HG02885 (cell line): Measurements from ENCODE around the gene ZCCHC10.
A peak's percentile ranks its signal among the peaks of the same experiment; 100 is the strongest.
"Not testable (repeated sequence)": the region's sequence is repeated elsewhere in the genome, so short reads cannot be mapped to it uniquely, and the experiment has no call there.

Experiments
- ATAC-seq: cut with Tn5 transposase; IDR thresholded peaks from one replicate; pipeline ENCODE4 v1.9.1; 2021; ENCODE audit warnings: mild to moderate bottlenecking; ENCODE audit not compliant: unreplicated experiment, poor library complexity

ZCCHC10 gene

DNA sequence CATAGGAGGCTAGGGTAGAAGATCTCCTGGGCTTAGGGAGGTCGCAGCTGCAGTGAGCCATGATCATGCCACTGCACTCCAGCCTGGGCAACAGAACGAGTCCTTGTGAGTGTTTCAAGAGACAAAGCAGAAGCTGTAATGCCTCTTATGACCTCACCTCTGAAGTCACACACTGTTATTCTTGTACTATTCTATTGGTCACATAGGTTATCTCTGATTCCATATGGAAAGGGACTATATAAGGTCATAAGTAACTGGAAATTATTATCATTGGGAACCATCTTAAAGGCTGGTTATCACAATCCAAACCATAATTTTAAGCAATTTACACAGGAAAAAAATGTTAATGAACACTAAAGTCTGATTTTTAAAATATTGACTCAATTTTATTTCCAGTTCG, 45.1 kb downstream of the ZCCHC10 start:
- ATAC-seq, result no peak

DNA sequence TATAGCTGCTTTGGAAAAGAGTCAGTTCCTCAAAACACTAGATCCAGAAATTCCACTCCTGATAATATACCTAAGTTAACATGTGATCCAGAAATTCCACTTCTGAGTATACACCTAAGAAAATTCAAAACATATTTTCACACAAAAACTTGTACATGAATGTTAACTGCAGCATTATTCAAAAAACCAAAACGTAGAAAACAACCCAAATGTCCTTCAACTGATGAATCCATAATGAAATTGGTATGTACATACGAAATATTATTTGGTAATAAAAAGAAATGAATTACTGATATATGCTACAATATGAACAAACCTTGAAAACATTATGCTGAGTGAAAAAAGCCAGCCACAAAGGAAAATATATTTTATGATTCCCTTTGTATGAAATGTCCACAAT, 46.4 kb downstream of the ZCCHC10 start:
- ATAC-seq, result no peak

DNA sequence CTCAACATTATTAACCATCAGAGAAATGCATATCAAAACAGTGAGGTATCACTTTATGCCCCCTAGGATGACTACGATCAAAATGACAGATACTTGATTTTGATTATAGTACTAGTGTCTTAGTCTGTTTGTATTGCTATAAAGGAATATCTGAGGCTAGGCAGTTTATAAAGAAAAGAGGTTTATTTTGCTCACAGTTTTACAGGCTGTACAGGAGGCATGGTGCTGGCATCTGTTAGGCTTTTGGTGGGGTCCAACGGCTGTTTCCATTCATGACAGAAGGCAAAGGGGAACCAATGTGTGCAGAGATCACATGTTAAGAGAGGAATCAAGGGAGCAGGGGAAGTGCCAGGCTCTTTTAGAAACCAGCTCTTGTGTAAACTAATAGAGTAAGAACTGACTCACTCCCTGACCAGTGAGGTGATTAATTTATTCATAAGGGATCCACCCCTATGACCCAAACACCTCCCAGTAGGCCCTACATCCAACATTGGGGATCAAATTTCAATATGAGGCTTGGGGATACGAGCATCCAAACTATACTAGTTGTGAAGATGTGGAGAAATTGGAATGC, 46.9 kb downstream of the ZCCHC10 start:
- ATAC-seq, result no peak

DNA sequence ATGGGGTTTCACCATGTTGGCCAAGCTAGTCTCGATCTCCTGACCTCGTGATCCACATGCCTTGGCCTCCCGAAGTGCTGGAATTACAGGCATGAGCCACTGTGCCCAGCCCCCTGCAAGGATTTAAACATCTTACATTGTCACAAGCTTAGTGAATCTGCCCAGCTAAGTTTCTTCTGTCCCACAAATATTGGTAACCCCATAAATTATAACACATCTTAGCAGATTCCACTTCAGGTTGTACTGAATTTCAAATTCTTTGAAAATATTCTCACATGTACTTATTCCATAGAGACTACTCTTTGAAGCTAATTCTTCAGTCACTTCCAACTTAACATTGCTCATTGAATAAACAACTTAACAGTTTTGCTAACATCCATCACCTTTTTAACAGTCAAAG, 49.5 kb downstream of the ZCCHC10 start:
- no peak for ATAC-seq

DNA sequence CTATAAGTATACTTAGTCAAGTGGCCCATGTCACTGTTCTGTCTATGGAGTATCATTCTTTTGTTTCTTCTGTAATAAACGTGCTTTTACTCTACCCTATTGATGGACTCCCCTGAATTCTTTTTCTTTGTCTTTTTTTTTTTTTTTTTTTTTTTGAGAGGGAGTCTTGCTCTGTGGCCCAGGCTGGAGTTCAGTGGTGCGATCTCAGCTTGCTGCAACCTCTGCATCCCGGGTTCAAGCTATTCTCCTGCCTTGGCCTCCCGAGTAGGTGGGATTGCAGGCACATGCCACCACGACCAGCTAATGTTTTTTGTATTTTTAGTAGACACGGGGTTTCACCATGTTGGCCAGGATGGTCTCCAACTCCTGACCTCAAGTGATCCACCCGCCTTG, 53.9 kb downstream of the ZCCHC10 start:
- not testable (repeated sequence) for ATAC-seq

DNA sequence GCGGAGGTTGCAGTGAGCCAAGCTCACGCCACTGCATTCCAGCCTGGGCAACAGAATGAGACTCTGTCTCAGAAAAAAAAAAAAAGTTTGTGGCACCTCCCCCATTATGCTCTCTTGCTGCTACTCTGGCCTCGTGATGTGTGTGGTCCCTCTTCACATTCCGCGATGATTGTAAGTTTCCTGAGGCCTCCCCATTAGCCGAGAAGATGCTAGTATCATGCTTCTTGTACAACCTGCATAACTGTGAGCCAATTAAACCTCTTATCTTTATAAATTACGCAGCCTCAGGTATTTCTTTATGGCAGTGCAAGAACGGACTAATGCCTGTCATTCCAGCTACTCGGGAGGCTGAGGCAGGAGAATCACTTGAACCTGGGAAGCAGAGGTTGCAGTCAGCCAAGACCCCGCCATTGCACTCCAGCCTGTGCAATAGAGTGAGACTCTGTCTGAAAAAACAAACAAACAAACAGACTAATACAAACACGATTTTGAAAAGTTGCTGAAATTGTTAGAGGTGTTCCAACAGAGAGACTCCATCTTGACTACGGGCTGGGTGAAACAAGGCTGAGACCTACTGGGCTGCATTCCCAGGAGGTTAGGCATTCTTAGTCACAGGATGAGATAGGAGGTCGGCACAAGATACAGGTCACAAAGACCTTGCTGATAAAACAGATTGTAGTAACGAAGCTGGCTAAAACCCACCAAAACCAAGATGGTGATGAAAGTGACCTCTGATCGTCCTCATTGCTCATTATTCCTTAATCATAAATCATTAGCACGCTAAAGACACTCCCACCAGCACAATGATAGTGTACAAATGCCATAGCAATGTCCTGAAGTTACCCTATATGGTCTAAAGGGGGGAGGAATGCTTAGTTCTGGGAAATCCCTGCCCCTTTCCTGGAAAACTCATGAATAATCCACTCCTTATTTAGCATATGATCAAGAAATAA, 54.6 kb downstream of the ZCCHC10 start:
- no peak for ATAC-seq

DNA sequence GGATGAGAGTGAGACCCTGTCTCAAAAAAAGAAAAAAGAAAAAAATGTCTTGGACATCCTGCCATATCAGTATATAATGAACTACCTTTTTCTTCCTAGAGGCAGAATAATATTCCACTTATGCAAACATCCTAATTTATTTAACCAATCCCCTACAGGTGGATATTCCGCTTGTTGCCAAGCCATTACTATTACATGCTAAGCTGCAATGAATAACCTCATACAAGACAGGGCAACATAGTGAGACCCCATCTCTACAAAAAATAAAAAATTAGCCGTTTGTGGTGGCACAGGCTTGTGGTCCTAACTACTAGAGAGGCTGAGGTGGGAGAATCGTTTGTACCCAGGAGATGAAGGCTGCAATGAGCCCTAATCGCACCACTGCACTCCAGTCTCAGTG, 61.2 kb downstream of the ZCCHC10 start:
- ATAC-seq, result no peak

DNA sequence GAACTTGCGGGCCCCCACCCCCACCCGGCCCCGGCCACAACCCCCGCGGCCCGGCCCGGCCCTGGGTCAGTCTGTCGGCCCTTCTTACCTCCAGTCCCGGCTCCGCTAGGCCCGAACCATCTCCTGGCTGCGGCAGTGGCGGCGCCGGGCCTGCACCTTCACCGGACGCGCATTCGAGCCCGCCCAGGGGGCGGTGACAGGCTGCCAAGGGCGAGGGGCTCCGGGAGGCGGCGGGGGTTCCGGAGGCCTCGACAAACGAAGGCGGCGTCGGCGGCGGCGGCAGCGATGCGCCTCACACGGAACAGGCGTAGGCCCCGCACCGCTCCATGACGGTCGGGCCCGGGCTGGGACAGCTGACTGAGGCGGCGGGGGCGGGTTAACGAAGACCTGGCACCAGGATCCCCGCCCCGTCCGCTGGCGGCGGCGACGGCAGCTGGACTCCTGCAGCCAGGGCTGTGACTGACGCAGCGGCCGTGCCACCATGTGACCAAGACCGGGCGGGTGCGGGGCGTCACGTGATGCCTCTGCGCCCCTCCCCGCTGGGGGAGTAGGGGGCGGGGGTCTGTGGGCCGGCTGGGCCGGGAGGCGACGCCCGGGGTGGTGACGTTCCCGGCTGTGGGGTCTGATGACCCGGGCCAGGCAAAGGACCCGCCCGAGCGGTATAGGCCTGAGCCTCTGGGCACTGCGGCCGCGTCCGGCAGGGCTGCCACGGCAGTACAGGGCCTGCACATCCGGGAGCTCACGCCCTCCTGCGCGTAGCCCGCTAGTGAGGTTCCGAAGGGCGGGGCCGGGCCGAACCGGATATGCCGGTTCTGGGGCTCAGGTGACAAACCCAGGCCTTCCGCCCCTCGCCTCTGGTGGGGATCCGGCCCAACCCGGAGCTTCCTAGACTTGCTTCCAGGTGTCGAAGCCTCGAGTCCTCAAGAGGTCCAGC, 62.9 kb downstream of the ZCCHC10 start, which contains the start of gene AFF4:
Gene AFF4 (minus strand): TSS at position 464 of the 934 bp plus-strand sequence. CDS start 26,445 bp downstream, outside the sequence.
- peak; percentile 97 for ATAC-seq

DNA sequence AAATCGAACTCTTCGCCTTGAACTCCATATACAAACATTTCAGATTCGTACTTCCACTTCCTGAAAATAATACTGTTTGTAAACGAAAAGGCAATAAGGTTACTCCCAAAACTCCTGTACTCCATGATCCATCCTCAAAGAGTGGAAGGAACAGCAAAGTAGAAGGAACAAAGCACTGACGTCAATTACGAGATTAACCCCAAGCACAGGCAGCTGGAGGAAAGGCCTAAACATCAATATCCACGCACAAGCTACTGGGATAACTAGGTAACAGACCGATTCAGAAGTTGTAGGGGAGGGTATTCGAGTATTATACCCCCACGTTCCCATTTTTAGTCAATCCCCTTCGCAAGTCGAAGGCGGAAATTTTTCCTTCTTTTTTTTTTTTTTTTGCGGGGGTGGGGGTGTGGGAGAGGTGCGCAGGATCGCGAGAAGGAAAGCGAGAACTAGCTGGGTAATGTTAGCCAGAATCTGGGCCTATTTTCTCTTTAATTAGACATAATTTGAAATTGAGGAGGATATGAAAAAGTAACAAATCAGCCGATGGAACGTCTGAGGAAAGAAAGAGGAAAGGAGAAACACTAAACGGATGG, 63.8 kb downstream of the ZCCHC10 start:
- ATAC-seq, result no peak

DNA sequence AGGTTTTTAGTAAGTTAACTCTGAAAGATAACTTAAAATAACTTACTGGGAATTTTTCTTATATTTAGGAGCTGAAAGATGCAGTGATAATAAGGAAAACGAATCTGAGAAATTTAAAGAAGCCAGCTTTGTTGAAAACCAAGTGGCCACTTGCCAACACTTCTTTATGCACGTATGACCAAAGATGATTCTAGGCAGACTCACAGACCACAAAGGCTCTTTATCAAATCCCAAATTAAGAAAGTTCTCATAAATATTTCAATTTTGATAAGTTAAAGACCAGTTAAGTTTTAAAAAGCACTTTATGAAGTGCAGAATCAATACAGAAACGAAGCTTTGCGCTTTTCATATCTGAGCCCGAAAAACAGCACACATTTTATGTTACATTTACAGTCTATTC, 64.5 kb downstream of the ZCCHC10 start:
- ATAC-seq, result no peak

DNA sequence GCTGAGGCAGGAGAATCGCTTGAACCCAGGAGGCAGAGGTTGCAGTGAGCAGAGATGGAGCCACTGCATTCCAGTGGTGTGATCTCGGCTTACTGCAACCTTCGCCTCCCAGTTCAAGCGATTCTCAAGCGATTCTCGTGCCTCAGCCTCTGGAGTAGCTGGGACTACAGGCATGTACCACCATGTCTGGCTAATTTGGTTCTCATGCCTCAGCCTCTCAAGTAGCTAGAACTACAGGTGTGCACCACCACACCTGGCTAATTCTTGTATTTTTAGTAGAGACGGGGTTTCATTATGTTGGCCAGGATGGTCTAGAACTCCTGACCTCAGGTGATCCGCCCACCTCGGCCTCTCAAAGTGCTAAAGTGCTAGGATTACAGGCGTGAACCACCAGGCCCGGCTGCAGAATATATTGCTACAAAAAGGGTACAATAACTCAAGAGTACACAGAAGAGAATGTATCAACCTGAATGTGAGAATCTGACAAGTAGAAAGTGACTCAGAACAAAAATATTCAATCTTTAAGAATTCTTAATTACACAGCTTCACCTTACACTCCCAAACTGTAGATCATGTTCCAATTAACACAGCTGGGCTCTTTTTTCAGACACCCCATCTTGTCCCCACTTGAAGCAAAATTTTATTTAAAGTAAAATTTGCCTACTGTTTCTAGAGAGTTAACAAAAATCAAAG, 65.1 kb downstream of the ZCCHC10 start:
- ATAC-seq, result not testable (repeated sequence)

DNA sequence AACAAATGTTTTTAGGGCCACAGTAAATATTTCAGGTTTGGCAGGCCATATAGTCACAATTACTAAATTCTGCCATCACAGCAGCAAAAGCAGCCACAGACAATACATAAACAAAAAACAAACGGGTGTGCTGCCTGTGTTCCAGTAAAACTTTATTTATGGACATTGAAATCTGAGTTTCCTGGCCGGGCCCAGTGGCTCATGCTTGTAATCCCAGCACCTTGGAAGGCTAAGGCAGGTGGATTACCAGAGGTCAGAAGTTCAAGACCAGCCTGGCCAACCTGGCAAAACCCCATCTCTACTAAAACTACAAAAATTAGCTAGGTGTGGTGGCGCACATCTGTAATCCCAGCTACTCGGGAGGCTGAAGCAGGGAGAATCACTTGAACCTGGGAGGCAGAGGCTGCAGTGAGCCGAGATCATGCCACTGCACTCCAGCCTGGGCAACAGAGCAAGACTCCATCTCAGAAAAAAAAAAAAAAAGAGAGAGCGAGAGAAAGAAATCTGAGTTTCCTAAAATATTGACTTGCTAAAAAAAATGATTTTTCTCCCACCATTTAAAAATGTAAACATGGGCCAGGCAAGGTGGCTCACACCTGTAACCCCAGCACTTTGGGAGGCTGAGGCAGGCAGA, 70.1 kb downstream of the ZCCHC10 start:
- not testable (repeated sequence) for ATAC-seq

DNA sequence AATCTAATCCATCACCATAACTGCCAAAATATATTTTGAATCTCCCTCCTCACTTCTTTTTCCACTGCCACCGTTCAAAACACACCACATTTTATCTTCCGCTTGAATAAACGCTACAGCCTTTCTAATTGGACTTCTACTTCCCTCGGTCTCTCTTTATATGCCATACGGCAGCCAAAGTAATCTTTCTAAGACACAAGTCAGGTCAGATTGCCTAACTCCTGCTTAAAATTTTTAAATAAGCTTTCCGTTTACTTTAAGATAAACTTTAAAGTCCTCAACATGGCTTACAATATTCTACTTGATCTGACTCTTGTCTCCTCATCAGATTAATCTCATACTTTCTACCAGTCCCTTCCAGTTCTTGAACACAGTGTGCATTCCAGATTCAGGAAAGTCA, 72.6 kb downstream of the ZCCHC10 start:
- ATAC-seq, result no peak

DNA sequence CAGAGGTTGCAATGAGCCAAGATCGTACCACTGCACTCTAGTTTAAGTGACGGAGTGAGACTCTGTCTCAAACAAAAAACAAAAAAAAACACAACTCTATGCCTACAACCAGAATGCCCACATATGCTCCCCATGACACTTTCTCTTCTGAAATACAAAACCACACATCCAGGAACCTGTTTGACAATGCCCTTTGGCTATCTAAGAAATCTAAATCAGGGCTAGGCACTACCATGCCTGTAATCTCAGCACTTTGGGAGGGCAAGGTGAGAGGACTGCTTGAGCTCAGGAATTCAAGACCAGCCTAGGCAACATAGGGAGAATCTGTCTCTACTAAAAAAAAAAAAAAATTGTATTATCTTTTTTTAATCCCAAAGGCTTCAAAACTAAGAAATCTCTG, 73.5 kb downstream of the ZCCHC10 start:
- no peak for ATAC-seq

DNA sequence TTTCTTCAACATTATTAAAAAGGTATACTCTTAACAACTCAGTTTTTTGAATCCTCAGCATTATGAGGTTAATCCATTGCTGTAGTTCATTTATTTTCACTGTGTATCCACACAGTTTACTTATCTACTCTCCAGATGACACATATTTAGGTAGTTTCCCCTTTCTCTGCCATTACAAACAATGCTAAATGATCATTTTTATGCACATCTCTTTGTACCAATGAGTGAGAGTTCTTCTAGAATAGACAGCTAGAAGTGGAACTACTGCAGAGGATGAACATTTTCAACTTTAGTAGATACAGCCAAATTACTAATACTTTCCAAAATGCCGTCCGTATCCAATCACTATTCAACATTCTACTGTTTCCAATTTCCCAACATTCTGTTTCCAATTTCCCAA, 74.5 kb downstream of the ZCCHC10 start:
- no peak for ATAC-seq

DNA sequence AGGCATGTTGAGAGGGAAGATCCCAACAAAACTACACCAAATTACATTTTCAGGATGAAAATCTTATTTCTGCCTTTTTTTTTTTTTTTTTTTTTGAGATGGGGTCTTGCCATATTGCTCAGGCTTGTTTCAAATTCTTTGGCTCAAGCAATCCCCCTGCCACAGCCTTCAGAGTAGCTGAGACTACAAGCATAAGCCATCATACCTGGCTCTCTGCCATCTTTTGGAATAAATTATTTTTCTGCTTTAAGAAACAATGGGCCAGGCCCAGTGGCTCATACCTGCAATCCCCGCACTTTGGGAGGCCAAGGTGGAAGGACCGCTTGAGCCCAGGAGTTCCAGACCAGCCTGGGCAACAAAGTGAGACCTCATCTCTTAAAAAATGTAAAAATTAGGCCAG, 77.2 kb downstream of the ZCCHC10 start:
- ATAC-seq, result no peak

DNA sequence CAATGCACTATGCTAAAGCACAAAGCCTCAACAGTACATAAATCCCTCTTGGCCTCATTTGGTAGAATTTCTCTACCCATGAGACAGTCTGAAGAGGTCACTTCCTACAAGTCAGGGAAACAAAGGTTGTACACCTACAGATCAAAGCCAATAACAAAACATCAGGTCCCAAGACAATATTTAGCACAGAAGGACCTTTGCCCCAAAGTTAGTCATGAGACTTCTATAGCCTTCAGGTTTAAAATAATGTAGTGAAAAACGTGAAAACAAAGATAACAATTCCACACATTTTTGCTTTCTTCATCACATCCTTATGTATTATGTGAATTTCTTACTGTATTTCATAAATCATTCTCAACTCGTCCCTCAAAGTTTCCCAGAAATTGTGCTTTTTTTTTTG, 78.7 kb downstream of the ZCCHC10 start:
- ATAC-seq, result no peak
